IPS-11a (cell line): ENCODE data around the gene DONSON.
"Not testable (repeated sequence)": the region's sequence is repeated elsewhere in the genome, so short reads cannot be mapped to it uniquely, and the experiment has no call there.

Source experiments
- H3K4me3 ChIP-seq: one replicate; pipeline ENCODE4 v1.5.1; 2013; ENCODE audit warnings: low read depth, low read length, control low read depth

DONSON gene, protein sequence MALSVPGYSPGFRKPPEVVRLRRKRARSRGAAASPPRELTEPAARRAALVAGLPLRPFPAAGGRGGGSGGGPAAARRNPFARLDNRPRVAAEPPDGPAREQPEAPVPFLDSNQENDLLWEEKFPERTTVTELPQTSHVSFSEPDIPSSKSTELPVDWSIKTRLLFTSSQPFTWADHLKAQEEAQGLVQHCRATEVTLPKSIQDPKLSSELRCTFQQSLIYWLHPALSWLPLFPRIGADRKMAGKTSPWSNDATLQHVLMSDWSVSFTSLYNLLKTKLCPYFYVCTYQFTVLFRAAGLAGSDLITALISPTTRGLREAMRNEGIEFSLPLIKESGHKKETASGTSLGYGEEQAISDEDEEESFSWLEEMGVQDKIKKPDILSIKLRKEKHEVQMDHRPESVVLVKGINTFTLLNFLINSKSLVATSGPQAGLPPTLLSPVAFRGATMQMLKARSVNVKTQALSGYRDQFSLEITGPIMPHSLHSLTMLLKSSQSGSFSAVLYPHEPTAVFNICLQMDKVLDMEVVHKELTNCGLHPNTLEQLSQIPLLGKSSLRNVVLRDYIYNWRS

DNA sequence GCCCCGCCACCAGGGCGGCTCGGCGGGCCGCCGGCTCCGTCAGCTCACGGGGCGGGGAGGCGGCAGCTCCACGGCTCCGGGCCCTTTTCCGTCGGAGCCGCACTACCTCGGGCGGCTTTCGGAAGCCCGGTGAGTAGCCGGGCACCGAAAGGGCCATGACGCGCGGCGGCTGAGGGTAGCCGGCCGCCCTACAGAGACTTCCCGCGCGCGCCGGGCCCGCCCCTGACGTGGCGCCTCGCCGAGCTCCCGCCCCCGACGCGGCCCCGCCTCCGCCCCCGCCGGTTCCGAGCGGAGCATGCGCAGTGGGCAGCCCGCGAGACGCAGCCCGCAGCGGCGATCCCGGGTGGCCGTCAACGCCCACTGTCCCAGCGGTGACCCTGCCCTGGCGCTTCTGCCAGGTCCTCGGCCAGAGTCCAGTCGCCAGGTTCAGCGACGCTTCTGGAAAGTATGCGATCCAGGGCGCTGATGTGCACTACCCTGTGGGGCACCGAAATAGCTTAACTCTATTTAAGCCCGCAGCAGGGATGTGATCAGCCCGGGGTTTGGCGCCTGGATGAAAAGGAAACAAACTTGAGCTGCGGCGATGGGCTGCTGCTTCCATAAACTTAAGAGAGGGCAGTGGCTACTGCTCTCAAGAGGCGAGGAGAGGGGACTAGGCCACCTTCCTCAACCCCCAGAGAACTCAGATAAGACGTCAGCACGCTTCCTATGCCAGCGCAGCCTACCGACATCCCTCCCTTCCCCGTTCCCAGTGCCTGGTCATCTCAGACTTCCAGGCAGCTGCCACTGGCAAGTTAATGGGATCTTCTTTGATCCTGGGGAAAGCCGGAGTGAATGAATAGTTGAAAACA lies at the start of gene DONSON:
Gene DONSON, minus strand, starts transcription at position 200 of the 851 bp plus-strand sequence. Its CDS starts 43 bp downstream, at position 157.
- peak within 1 kb of the TSS; percentile 76 for H3K4me3 ChIP-seq

DNA sequence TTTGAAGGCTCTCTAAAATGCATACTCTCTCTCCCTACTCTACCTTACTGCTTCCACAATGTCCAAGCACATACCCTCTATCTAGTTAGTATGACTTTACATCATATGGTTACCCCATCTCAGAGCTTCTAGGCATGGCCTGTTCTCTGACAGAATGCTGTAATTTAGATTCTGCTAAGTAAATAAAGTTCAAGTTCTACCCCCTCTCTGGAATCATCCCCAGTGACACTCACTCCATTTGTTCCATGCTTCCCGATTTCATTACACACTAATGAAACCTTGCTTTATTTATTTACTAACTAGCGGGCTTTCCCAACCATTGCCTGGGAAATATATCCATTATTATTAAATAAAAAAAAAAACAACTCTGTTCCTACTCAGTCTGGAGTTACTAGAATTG lies 45.8 kb upstream of the DONSON start:
- H3K4me3 ChIP-seq = no peak overlapping the region

DNA sequence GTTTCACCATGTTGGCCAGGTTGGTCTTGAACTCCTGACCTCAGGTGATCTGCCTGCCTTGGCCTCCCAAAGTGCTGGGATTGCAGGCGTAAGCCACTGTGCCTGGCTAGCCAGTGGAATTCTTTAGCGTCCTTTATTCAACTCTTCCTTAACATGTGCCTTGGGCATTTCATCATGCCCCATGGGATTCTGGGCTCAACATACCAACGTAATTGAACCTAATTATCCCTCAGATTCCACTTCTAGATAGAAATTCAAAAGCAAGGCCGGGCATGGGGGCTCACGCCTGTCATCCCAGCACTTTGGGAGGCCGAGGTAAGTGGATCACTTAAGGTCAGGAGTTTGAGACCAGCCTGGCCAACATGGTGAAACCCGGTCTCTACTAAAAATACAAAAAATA lies 37.7 kb upstream of the DONSON start:
- H3K4me3 ChIP-seq = not testable (repeated sequence)

DNA sequence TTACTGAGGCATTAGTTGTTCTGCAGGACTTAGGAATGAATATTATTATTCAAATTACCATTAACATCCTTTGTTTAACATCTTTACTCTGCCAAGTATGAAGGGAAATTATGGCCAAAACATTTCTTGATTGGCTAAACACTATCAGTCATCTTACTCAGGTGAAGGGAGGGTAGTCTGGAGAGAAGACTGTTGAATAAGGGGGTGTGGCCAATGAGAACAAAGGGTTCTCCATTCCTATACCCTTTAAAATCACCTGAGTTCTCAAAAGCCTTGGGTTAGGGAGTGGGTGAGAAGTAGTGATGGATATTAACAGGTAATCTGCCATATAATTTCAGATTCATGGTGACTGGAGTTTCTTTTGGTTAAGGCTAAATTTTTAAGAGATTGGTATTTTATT lies 33.8 kb upstream of the DONSON start:
- no peak overlapping the region for H3K4me3 ChIP-seq

DNA sequence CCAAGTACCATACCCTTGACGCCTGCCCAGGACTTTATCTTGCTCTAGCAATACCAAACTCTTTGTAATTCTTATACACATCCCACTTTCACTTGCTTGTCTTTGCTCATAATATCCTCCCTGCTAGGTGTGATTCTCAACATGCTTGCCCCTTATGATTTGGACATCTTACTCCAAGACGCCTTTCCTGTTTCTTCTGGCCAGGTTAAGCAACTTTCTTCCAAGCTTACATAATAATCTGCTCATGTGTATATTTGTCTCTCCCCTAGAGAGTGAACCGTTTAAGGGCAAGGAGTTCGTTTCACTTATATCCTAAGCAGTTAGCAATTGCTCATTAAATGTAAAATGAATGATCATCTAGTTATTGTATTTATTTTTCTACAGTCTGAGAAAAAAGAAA lies 31.2 kb upstream of the DONSON start:
- no peak overlapping the region for H3K4me3 ChIP-seq

DNA sequence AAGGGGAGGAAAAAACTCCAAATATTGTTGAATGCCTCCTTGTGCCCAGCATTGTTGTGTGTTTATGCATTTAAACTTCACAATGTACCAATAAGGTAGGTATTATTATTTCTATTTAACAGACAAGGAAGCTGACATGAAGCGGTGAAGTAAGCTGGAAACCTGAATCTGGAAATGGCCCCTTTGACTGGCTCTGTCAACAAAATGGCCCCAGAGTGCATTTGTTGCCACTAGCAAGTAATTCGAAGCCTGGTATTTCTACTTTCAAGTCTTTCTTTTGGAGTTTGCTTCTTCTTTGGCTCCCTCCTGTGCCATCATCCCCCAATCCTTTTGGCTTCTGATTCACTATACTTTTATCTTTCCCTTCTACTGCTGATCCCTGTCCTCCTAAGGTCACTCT lies 29.9 kb upstream of the DONSON start:
- H3K4me3 ChIP-seq = no peak overlapping the region

DNA sequence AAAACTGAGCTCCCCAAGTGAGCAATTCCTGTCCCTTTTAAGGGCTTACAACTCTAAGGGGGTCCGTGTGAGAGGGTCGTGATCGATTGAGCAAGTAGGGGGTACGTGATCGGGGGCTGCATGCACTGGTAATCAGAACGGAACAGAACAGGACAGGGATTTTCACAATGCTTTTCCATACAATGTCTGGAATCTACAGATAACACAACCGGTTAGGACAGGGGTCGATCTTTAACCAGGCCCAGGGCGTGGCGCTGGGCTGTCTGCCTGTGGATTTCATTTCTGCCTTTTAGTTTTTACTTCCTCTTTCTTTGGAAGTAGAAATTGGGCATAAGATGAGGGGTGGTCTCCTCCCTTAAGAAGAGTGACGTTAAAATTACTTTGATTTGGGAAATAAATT lies 29.1 kb upstream of the DONSON start:
- H3K4me3 ChIP-seq = not testable (repeated sequence)

DNA sequence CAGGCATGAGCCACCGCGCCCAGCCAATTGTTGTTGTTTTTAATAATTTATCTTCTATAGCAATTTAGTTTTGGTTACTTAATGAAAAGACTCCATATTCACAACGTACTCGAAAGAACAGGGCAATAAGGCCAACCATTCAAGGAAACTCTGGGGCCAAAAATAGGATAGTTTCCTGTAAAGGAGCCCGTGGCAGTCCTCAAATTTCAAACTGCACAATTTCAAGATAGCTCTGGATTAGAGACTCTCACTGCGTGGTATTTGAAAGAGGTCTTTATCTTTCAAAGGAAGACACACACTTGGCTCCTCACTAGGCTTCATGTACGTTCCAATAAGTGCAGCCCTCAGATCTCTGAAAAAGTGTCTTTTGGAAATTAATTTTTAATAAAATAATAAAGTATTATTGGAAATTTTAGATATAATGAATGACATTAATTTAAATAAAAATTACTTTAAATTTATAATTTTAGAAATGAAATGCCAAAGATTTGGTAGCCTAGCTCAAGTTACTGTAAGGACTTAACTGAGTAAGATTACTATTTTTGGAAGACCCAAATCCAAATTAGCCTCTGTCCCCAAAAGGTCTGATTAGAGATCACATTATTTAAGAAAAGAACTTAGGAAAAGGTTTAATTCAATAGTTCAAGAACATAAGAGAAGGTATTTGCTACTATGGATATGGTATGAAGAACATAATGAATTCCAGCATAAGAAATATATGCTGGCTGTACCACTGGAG lies 22.7 kb upstream of the DONSON start:
- no peak overlapping the region for H3K4me3 ChIP-seq

DNA sequence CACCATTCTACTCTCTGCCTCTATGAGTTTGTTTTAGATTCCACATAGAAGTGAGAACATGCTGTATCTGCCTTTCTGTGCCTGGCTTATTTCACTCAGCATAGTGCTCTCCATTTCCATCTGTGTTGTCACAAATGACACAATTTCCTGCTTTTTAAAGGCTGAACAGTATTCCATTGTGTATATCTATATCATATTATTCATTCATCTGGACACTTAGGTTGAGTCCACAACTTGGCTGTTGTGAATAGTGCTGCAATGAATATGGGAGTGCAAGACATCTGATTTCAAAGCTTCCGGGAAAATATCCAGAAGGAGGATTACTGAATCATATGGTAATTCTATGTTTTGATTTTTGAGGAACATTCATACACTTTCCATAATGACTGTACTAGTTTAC lies 20.1 kb upstream of the DONSON start:
- H3K4me3 ChIP-seq = no peak overlapping the region

DNA sequence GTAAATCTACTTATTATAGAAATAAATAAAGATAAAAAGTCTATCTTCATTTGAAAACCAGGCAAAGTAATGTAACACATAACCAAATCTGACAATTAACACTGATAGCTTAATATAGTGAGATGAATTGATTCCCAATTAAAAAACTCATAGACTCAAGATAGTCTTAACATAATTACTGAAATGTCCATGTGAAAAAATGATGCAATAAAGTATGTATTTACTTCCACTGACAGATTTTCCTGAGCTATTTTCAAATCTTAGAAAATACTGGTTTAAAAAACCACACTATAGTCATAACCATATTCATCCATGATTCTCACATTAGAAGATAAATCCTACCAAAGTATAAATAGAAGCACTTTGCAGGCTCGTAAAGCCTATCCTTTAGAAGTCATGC lies 9.6 kb upstream of the DONSON start:
- no peak overlapping the region for H3K4me3 ChIP-seq

DNA sequence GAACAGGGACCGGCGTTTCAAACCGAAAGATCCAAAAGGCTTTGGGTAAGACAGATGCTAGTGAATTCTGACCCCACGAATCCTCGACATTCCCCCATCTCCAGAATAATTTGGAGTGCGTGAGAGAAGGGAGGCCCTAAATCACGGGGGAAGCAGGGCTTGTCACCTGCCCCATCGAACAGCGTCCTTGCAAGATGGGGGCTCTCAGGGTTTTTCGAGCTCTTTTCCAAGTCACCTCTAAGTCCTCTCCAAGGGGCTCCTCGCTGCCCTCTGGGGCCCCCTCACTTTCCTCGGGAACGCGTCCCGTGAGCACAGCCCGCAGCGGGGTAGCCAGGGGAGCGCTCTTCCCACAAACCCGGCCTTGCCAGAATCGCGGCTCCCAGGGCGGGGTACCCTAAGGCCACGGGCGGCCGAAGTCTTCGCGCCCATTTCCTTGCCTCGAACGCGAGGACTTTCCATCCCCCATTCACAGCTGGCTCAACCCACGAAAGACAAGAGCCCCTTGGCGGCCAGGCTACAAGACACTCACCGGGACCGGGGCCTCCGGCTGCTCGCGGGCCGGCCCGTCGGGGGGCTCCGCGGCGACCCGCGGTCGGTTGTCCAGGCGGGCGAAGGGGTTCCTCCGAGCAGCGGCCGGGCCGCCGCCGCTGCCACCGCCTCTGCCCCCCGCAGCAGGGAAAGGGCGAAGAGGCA lies 546 bp downstream of the DONSON start:
- peak overlapping the region; percentile 76 for H3K4me3 ChIP-seq

DNA sequence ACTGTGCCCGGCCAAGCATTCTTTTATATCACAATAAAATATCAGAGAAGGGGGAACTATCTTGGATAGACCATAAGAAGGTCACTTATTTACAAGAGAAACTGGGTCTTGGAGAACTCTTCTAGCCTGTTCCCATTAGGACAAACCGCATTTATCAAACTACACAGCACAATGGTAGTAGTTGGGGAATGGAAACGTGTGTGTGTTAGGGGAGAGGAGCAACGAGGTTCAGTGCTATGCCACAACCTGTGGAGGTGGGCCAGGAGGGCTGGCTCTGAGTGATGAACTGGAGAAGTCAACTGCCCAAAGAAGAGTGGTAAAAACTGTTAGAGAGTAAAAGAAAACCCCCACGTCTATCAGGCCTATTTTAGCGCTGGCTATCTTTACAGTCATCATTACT lies 1.6 kb downstream of the DONSON start:
- no peak overlapping the region for H3K4me3 ChIP-seq

DNA sequence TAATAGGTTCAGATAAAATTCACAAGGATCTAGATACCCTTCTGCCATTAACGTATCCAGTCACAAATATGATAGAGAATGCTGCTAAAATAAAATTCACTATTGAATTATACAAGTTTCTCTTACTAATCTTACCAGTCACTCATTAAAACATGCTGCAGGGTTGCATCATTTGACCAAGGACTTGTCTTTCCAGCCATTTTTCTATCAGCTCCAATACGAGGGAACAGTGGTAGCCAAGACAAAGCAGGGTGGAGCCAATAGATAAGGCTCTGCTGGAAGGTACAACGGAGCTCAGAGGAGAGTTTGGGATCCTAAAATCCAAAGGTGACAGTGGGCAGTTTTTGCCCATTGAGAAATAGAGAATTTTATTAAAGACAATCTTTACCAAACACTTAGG lies 4.0 kb downstream of the DONSON start:
- H3K4me3 ChIP-seq = no peak overlapping the region

DNA sequence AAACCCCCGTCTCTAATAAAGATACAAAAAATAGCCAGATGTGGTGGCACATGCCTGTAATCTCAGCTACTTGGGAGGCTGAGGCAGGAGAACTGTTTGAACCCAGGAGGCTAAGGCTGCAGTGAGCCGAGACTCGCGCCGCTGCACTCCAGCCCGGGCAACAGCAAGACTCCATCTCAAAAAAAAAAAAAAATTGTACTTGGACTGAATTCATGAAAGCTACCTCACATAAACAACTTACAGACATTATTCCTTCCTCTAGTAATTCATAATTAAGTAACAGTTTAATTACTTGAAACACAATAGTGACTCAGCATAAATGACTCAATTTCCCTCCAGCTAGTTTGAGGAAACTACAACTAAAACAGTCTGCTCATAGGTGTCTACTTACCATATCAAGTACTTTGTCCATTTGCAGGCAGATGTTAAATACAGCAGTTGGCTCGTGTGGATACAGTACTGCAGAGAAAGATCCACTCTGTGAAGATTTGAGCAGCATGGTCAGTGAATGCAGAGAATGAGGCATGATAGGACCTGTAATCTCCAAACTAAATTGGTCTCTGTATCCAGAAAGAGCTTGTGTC lies 9.4 kb downstream of the DONSON start:
- H3K4me3 ChIP-seq = no peak overlapping the region

DNA sequence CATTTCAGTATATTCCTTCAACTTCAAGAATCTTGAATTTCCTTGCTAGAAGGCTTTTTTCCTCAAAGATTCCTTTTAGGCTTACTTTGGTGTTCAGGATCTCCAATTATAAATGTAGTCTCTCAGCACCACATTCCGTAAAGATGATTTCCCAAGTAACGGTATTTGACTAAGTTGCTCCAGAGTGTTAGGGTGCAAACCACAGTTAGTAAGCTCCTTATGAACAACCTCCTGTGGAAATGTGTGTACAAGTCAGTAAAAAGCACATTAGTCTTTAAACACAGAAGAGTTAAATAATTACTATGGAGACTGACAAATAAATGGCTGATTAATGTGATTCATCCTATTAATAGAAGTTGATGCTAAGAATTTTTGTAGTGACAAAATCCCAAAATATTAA lies 10.3 kb downstream of the DONSON start:
- no peak overlapping the region for H3K4me3 ChIP-seq

DNA sequence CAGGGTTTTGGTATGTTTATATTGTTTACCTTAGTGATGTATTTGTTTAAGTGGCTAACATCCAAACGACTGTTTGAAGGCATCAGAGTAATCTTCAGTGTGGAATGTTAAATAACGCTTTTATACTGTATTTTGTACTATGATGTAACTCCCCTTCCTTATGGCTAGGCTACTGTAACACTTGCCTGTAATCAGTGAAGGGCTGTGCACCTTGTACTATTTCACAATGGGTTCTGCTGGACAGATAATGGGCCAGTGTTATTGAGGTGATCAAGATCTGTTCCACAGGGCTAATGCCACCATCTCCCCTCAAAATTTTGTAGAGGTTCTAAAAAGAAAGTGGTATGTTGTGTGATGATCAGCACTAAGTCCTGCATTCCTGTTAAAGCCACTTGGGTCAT lies 11.7 kb downstream of the DONSON start:
- not testable (repeated sequence) for H3K4me3 ChIP-seq

DNA sequence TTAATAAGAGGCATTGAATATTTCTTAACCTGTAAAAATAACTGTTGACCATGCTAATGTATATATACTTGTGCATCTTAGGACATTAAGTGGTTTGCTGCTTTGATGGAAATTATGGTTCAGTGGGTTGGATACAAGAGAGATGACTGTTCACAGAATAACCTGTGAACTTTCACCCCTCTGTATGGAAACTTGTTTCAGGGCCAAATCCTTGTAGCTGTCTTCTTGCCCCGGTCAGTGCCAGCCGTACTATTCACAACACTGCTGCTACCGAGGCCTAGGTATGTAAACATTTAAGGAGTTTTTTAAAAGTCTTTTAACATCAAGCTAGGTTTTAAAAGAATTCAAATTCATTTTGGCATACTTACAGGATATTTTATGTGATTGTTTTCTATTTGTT lies 16.1 kb downstream of the DONSON start:
- no peak overlapping the region for H3K4me3 ChIP-seq

DNA sequence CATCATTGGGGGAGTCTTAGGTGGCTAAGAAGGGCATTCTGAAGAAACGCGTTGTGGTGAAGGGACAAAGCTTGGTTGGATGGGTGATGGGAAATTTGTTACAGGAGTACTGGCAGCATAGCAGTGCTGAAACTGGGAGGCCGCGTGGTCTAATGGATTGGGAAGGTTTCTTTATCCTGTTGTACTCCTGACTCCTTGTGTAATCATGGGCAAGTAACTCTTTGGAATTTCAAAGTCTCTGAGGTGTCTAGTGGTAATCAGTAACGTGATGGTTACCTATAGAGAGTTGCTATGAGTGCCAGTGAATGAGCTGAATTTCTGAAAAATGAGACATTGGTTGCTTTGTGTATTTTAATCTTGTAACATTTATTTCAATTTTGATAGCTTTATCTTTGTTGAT lies 18.5 kb downstream of the DONSON start:
- H3K4me3 ChIP-seq = no peak overlapping the region

DNA sequence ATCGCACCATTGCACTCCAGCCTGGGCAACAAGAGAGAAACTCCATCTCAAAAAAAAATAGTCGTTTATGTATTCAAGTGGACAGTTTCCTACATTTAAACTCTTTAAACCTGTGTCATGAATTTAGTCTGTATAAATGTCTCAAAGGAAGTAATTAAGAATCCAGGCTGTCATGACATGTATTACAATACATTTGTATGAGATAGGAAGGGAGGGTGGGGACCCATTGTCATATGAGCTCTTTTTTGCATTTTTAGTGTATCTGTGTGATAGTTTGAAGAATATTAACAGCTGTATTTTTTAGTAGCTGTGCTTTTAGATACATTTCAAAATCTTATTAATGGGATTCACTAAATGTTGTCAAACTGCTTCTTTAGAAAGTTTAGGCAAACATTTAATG lies 20.0 kb downstream of the DONSON start:
- H3K4me3 ChIP-seq = no peak overlapping the region

DNA sequence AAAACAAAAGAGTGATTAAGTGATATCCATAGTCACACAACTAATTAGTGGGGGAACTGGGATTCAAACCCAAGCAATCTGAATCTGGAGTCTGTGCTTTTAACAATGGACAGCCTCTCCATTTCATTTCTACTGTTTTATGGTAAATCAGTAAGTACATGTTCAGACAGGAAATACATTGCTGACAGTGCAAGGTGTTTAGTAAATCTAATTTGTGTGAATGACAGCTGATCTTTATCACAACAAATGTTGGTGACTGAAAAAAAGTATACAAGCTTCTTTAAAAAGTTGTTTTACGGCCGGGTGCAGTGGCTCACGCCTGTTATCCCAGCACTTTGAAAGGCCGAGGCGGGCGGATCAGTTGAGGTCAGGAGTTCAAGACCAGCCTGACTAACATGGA lies 20.6 kb downstream of the DONSON start:
- no peak overlapping the region for H3K4me3 ChIP-seq
